ENCODE results near the gene FARP2. TPM values are rescaled to one million over a fixed set of nuclear protein-coding genes. Genes with fewer than 3 reads are reported as not detected.

Gene FARP2
- total and polyA plus RNA-seq, 2 of the 13 experiments (the other 11 are each of a cell fraction or from before 2014, with no cell fraction given): 28.0 to 45.4 TPM

DNA sequence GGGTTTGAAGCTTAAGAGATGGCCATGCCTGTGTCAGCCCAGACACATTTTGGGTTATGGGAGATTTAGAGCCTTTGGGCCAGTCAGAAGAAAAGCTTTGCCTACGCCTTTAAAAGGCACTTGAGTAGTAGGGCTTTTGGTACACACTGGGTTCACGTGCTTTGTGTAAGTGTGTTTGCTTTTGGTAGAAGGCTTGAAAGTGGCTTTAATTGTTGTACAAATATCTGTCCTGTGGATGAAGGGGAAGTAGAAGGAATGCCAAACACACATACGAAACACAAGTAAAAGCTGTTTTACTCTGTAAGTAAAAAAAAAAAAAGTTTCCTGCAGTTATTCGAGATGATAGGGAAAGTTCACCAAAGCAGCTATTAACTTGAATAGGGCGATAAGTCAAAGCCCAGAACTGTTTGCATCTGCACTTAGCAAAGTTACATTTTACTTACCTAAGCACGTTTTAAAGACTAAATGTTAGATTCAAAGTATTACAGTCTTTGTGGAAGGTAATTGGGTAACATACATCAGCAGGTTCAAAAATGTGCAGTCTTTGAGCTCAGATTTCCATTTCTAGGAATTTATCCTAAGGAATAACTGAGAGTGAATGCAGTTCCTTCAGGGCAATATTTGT lies 76.9 kb downstream of the FARP2 start (continued):
- no peak for TF ChIP-seq TSC22D2 (CRISPR knock-in tag; IDR thresholded peaks at IDR 0.05; ENCODE audit: borderline replicate concordance)
- no peak for TF ChIP-seq CEBPZ (IDR thresholded peaks at IDR 0.05; ENCODE audit: low read length)
- no peak for TF ChIP-seq SRY (CRISPR knock-in tag; IDR thresholded peaks at IDR 0.05)
- TF ChIP-seq, protein P1, sequence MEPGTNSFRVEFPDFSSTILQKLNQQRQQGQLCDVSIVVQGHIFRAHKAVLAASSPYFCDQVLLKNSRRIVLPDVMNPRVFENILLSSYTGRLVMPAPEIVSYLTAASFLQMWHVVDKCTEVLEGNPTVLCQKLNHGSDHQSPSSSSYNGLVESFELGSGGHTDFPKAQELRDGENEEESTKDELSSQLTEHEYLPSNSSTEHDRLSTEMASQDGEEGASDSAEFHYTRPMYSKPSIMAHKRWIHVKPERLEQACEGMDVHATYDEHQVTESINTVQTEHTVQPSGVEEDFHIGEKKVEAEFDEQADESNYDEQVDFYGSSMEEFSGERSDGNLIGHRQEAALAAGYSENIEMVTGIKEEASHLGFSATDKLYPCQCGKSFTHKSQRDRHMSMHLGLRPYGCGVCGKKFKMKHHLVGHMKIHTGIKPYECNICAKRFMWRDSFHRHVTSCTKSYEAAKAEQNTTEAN (CRISPR knock-in tag; conservative IDR thresholded peaks at IDR 0.05): peak; percentile 90
- TF ChIP-seq NR3C1 (CRISPR knock-in tag; IDR thresholded peaks at IDR 0.05): no peak
- no peak for TF ChIP-seq XRCC5 (optimal IDR thresholded peaks at IDR 0.05; ENCODE audit: low read length)
- TF ChIP-seq ZSCAN31 (CRISPR knock-in tag; IDR thresholded peaks at IDR 0.05; ENCODE audit: low read depth): no peak
- peak; percentile 74; the same call in 1 of the 2 replicates for TF ChIP-seq ISX (CRISPR knock-in tag; conservative IDR thresholded peaks at IDR 0.05)
- peak; percentile 79 for TF ChIP-seq ZMYM4 (CRISPR knock-in tag; IDR thresholded peaks at IDR 0.05)
- TF ChIP-seq PBX2 (CRISPR knock-in tag; IDR thresholded peaks at IDR 0.05): no peak
- no peak; the same call in 1 of the 2 replicates for TF ChIP-seq AKAP8 (CRISPR knock-in tag; IDR thresholded peaks at IDR 0.05)
- TF ChIP-seq ZBTB3 (CRISPR knock-in tag; IDR thresholded peaks at IDR 0.05; ENCODE audit: borderline replicate concordance, low read depth): no peak
- peak; percentile 59; the same call in 1 of the 2 replicates for TF ChIP-seq SOX13 (IDR thresholded peaks at IDR 0.05)
- TF ChIP-seq SOX13 (CRISPR knock-in tag; conservative IDR thresholded peaks at IDR 0.05 in 1 of 2, IDR thresholded peaks at IDR 0.05 in 1 of 2): peak in 1 of 2 experiments; percentile 96; a peak in 2 of 4 replicates
- no peak for TF ChIP-seq ZZZ3 (CRISPR knock-in tag; IDR thresholded peaks at IDR 0.05; ENCODE audit: borderline replicate concordance)
- peak; percentile 88; the same call in 1 of the 2 replicates for TF ChIP-seq KDM4B (CRISPR knock-in tag; IDR thresholded peaks at IDR 0.05)
- TF ChIP-seq, protein P2, sequence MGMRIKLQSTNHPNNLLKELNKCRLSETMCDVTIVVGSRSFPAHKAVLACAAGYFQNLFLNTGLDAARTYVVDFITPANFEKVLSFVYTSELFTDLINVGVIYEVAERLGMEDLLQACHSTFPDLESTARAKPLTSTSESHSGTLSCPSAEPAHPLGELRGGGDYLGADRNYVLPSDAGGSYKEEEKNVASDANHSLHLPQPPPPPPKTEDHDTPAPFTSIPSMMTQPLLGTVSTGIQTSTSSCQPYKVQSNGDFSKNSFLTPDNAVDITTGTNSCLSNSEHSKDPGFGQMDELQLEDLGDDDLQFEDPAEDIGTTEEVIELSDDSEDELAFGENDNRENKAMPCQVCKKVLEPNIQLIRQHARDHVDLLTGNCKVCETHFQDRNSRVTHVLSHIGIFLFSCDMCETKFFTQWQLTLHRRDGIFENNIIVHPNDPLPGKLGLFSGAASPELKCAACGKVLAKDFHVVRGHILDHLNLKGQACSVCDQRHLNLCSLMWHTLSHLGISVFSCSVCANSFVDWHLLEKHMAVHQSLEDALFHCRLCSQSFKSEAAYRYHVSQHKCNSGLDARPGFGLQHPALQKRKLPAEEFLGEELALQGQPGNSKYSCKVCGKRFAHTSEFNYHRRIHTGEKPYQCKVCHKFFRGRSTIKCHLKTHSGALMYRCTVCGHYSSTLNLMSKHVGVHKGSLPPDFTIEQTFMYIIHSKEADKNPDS (CRISPR knock-in tag; IDR thresholded peaks at IDR 0.05): no peak
- TF ChIP-seq MEIS2 (CRISPR knock-in tag; IDR thresholded peaks at IDR 0.05): no peak
- TF ChIP-seq TBP (CRISPR knock-in tag; IDR thresholded peaks at IDR 0.05): no peak
- TF ChIP-seq, protein P3, sequence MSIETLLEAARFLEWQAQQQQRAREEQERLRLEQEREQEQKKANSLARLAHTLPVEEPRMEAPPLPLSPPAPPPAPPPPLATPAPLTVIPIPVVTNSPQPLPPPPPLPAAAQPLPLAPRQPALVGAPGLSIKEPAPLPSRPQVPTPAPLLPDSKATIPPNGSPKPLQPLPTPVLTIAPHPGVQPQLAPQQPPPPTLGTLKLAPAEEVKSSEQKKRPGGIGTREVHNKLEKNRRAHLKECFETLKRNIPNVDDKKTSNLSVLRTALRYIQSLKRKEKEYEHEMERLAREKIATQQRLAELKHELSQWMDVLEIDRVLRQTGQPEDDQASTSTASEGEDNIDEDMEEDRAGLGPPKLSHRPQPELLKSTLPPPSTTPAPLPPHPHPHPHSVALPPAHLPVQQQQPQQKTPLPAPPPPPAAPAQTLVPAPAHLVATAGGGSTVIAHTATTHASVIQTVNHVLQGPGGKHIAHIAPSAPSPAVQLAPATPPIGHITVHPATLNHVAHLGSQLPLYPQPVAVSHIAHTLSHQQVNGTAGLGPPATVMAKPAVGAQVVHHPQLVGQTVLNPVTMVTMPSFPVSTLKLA (IDR thresholded peaks at IDR 0.05): peak; percentile 52
- no peak for TF ChIP-seq ZNF3 (CRISPR knock-in tag; IDR thresholded peaks at IDR 0.05)

Data from HepG2 (cell line).